Measurements from ENCODE around the gene GALNT17.

GALNT17 gene

GRCh38 chr7:71645836-71646235 is 513.9 kb downstream of the GALNT17 start:
- no peak for DNase-seq

GRCh38 chr7:71649812-71650211 is 517.9 kb downstream of the GALNT17 start:
- no peak for DNase-seq

DNA sequence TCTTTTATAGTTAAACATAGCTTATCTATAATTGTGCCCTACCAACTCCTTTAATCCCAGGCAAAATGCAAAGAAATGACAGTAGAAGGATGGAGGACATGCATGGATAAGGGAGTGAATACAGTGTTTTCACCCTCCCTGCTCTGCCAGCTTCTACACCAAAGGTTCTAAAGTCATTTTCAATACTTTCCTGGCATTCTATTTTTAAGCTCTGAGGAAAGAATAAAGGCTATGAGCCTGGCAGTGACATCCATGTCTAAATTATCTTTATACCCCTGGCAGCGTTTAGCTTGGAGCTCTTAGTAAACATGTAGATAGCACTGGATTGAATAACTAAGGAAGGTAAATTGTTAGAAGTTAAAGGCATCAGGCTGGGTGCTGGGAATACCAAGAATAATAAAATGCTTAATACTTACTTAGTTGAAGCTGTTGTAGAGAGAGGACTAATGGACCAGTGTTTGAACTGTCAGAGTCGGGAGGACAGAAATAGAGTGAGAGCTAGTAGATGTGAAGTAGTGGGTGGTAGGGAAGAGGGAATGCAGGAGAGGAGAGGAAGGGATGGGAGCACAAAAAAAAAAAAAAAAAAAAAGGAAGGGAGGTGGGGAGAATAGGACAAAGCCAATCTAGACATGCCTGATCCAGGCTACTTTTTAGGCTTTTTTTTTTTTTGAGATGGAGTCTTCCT is 518.9 kb downstream of the GALNT17 start:
- no peak for DNase-seq

GRCh38 chr7:71652510-71652909 is 520.6 kb downstream of the GALNT17 start:
- DNase-seq = no peak

DNA sequence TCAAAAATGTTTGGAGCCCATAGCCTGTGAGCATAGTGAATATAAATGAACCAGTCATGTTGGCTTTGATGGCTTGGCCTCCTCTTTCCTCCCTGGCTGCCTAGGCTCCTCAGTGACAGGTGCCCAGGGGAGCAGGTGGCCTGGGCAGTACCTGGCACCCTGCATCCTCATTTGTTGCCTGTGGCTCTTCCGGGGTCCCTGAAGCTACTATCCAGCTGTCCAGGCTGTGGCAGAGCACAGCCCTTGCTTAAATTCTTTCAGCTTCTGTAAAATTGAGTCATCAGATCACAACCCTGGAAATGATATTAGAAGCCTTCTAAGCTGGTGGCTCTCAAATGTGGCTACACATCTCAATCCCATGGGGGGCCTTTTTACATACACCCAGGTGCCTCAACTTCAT is 525.4 kb downstream of the GALNT17 start:
- no peak for DNase-seq

GRCh38 chr7:71659622-71660021 is 527.7 kb downstream of the GALNT17 start:
- DNase-seq = no peak

- no peak for DNase-seq
Observed at GRCh38 chr7:71661671-71662224, 529.8 kb downstream of the GALNT17 start.

- DNase-seq = no peak
Observed at GRCh38 chr7:71665716-71666115, 533.8 kb downstream of the GALNT17 start.

GRCh38 chr7:71668572-71668971 is 536.6 kb downstream of the GALNT17 start:
- DNase-seq = no peak

DNA sequence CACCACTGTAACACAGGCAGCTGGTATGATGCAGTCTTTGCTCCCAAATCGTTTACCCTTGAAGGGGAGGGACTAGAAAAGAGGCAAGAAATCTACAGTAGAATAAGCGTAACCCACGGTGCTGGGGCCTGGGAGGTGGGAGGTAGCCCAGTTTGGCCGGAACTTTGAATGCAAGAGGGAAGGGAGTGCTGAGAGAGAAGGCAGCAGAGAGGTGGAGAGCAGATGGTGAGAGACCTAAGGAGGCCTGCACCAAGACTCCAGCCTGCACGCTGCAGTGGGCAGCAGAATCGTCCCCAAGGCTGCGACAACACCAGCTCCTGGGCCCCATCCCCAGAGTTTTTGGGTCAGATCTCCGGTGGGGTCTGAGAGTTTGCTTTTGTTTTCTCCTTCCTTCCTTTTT is 547.5 kb downstream of the GALNT17 start:
- no peak for DNase-seq

GRCh38 chr7:71682181-71682580 is 550.2 kb downstream of the GALNT17 start:
- DNase-seq = no peak

DNA sequence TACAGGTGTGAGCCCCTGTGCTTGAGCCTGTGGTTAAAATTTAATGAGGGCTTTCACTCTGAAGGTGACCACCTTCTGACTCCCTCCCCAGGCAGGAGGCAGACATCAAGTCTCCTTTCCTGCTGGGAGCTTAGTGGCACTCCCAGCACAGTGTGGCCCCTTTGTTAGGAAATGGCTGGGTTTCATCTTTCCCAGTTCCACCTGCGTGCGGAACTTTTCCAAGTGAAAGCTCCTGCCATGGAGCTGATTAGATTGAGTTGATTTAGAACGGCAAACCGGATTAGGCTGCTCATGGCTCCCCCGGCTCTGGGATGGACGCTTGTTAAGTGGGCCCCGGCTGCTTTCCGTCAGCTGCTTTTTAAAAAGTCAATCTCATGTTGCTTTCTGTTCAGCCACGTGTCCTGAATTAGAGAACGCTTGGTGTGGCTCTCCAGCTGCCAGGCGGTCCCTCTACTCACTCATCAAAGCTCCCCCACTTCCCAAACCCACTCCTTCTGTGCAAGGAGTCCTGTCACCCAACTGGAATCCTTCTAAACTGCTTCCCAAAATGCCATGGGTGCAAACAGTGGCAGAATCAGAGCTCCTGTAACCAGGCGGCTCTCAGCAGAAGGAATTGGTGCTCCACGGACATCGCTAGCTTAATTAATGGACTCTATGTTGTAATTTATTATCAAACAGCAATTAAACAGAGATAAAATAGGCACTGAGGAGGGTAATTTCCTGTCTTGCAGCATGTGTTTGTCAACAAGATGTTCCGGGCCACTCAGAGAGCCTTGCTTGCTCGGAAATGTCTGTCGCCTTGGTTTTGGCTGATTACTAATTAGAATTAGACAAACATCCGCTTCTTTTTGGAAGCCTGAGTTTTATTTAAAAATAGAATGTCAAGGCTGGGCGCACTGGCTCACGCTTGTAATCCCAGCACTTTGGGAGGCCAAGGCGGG is 551.2 kb downstream of the GALNT17 start:
- DNase-seq = no peak

DNA sequence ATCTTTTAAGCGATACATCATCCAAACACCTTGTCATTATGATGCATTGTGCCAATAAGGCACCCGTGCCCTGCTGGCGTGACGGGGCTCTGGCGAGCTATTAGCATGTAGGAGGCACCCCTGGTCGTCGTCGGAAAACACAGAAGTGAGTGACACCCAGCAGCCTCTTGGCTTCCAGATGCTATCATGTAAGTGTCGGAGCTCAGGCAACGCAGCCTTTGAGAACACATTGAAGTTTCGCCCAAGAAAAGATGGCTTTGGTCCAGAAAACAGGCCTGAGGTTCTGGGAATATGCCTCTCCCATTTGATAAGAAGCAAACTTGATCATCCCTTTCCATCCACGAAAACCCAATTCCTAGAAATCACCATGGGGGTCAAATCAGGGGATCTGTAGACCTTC is 555.3 kb downstream of the GALNT17 start:
- no peak for DNase-seq

GRCh38 chr7:71687831-71688599 is 556.1 kb downstream of the GALNT17 start:
- no peak for DNase-seq

DNA sequence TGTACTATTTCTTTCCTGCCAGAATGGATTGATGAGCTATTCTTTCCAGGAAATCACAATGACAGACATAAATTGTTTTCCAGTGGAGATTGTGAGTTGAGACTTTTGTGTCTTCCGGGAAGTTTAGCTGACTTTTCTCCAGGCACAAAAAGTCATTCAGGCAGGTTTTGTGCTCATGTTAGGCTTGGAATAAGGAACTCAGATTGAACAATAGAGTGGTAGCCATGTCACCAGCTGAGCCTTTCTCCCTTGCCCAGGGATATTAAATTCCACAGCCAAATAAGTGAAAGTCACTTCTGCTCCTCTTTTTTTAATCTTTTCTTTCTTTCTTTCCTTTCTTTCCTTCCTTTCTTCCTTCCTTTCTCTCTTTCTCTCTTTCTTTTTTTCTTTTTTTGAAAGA is 559.6 kb downstream of the GALNT17 start:
- DNase-seq = no peak

GRCh38 chr7:71694665-71695064 is 562.7 kb downstream of the GALNT17 start:
- no peak for DNase-seq

GRCh38 chr7:71695186-71695585 is 563.2 kb downstream of the GALNT17 start:
- DNase-seq = no peak

GRCh38 chr7:71696511-71696910 is 564.6 kb downstream of the GALNT17 start:
- no peak for DNase-seq

DNA sequence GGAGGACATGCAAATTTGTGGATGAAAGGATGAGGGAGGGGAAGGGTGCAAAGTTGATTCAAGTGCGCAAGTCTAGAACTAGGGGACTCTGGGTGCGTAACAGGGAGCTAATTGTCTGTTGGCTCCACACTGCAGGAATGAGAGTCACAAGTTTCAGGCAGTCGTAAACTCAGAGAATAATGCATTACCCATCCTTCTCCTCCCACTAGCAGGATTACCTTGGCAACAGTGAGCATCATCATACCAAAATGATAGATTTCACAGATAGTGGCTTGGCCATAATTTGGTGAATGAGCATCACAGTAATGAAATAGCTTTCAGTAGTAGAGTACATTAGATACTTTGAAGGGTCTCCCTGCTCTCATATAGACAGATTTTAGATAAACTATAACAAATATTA is 565.5 kb downstream of the GALNT17 start:
- DNase-seq = no peak

DNA sequence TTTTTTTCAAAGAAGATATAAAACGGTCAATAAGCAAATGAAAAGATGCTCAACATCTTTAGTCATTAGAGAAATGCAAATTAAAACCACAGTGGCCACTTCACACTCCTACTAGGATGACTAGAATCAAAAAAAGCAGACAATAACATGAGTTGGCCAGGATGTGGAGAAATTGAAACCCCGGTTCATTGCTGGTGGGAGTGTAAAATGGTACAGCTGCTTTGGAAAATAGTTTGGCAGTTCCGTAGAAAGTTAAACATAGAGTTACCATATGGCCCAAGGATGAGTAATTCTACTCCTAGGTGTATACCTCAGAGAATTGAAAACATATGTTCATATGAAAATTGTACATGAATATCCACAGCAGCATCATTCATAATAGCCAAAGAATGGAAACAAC is 573.3 kb downstream of the GALNT17 start:
- DNase-seq = no peak

GRCh38 chr7:71705901-71706596 is 574.1 kb downstream of the GALNT17 start:
- no peak for DNase-seq

DNA sequence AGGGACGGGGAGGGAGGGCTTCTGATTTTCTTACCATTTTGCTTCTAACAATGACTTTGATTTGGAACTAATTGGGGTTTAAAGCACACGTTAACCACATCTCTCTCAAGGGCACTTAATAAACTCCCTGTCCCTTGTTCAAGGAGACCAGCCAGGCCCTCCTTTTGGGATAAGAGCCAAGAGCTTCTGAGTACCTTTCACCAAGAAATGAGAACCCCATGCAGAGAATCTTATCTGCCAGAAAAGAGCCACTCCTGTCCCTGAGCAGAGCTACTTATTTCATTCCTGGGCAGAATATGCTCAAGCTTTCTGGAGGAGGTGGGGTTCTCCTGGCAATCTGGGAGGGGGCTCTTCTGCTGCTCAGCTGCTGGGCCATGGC is 574.6 kb downstream of the GALNT17 start:
- DNase-seq = no peak

DNA sequence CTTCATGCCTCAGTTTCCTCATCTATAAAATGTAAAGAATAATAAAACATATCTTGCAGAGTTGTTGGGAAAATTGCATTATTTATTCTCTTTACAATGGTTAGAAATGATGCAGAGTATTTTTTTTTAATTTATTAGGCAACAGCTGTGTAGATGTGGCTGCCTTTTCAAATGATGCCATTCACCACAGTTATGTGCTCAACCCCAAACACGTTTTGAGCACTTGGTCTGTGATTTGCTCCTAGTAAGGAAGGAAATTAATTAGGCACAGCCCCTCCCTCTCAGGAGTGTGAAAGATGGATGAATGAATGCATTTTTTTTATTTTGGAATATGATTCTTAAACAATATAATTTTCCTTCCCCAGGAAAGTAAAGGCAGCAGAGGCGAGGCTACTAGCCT is 575.1 kb downstream of the GALNT17 start:
- DNase-seq = no peak
